SH-SY5Y (cell line): ENCODE results near the gene CDH1.

Source experiments
- GATA2 ChIP-seq: IDR thresholded peaks from 2 replicates; pipeline ENCODE4 v1.6.1; 2011; ENCODE audit warnings: mild to moderate bottlenecking, low read depth, low read length
- GATA3 ChIP-seq: IDR thresholded peaks from 2 replicates; pipeline ENCODE4 v1.6.1; 2011; ENCODE audit warnings: low read depth, mild to moderate bottlenecking, low read length, moderate library complexity

DNA sequence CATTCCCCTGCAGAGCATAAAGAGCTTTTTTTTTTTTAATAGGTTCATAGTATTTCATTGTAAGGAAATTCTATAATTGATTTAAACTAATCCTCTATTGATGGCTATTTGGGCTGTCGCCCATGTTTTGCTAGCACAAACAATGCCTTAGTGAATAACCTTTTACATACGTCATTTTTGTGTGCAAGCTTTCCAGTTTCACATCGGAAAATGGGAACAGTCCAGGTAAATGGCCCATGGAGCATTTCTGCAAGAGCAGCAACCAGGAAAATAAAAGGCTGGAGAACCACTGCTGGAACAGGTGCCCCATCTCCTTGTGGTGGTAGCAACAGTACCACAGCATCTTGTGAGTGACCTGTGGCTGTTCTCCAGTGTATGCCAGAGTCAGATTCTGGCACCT, 48.6 kb downstream of the CDH1 start:
- TF ChIP-seq GATA2 (no peak), GATA3 (no peak)
